ENCODE data around the gene MGMT.

MGMT gene

GRCh38 chr10:129774736-129775401 lies 307.8 kb downstream of the MGMT start:
- no peak for DNase-seq (ENCODE audit: low spot score)

GRCh38 chr10:129775681-129776080 lies 308.6 kb downstream of the MGMT start:
- no peak for DNase-seq (ENCODE audit: low spot score)

GRCh38 chr10:129777687-129778086 lies 310.6 kb downstream of the MGMT start:
- DNase-seq (ENCODE audit: low spot score): no peak

GRCh38 chr10:129778571-129778970 lies 311.5 kb downstream of the MGMT start:
- no peak for DNase-seq (ENCODE audit: low spot score)

GRCh38 chr10:129779126-129780111 lies 312.4 kb downstream of the MGMT start:
- DNase-seq (ENCODE audit: low spot score): no peak

- no peak for DNase-seq (ENCODE audit: low spot score)
Observed at GRCh38 chr10:129780198-129780597, 313.2 kb downstream of the MGMT start.

- DNase-seq (ENCODE audit: low spot score): no peak
Observed at GRCh38 chr10:129780901-129781795, 314.1 kb downstream of the MGMT start.

- no peak for DNase-seq (ENCODE audit: low spot score)
Observed at GRCh38 chr10:129784291-129784690, 317.2 kb downstream of the MGMT start.

GRCh38 chr10:129784891-129785290 lies 317.9 kb downstream of the MGMT start:
- DNase-seq (ENCODE audit: low spot score): no peak

- DNase-seq (ENCODE audit: low spot score): no peak
Observed at GRCh38 chr10:129785536-129785981, 318.5 kb downstream of the MGMT start.

GRCh38 chr10:129786216-129786615 lies 319.2 kb downstream of the MGMT start:
- DNase-seq (ENCODE audit: low spot score): no peak

GRCh38 chr10:129787557-129787956 lies 320.5 kb downstream of the MGMT start:
- no peak for DNase-seq (ENCODE audit: low spot score)

GRCh38 chr10:129788215-129788614 lies 321.2 kb downstream of the MGMT start:
- DNase-seq (ENCODE audit: low spot score): no peak

GRCh38 chr10:129790715-129791446 lies 323.8 kb downstream of the MGMT start:
- DNase-seq (ENCODE audit: low spot score): no peak

GRCh38 chr10:129792141-129792540 lies 325.1 kb downstream of the MGMT start:
- DNase-seq (ENCODE audit: low spot score): no peak

- DNase-seq (ENCODE audit: low spot score): no peak
Observed at GRCh38 chr10:129792864-129793263, 325.8 kb downstream of the MGMT start.

GRCh38 chr10:129793479-129793878 lies 326.4 kb downstream of the MGMT start:
- DNase-seq (ENCODE audit: low spot score): no peak

- no peak for DNase-seq (ENCODE audit: low spot score)
Observed at GRCh38 chr10:129793996-129794395, 327.0 kb downstream of the MGMT start.

- DNase-seq (ENCODE audit: low spot score): no peak
Observed at GRCh38 chr10:129796710-129797420, 329.8 kb downstream of the MGMT start.

- no peak for DNase-seq (ENCODE audit: low spot score)
Observed at GRCh38 chr10:129799942-129800341, 332.9 kb downstream of the MGMT start.

All from CD4-positive, alpha-beta T cell treated with Interleukin-6 at 100 ng/mL for 8 hours (primary cell).